HL-60 (cell line): Measurements from ENCODE around the gene UTS2B.

Experiments used
- DNase-seq, 2 experiments: peaks; one replicate each; pipeline ENCODE4 v3.0.0-alpha.2; 2010 to 2020; ENCODE audit warnings: low read depth in 1 of 2, low spot score in 1 of 2
- H3K27ac ChIP-seq: fragments of 250-450 bp; sonication (Bioruptor Pico); replicated peaks from 2 replicates; pipeline ENCODE4 v1.5.1; 2020; ENCODE audit warnings: mild to moderate bottlenecking, moderate library complexity
- H3K27me3 ChIP-seq: fragments of 250-450 bp; sonication (Bioruptor Pico); 2 replicates; pipeline ENCODE4 v1.5.1; 2021; ENCODE audit warnings: mild to moderate bottlenecking, moderate library complexity; ENCODE audit not compliant: insufficient read depth, poor library complexity, severe bottlenecking
- H3K4me3 ChIP-seq: replicated peaks from 2 replicates; pipeline ENCODE4 v1.5.1; 2011; ENCODE audit warnings: mild to moderate bottlenecking, control low read depth, low read length; ENCODE audit not compliant: insufficient read depth
- CTCF ChIP-seq: IDR thresholded peaks from one replicate; pipeline ENCODE4 v1.5.1; 2011; ENCODE audit warnings: low read length, control low read depth, inconsistent platforms; ENCODE audit not compliant: insufficient read depth
- GABPA ChIP-seq: IDR thresholded peaks from 2 replicates; pipeline ENCODE4 v1.6.1; 2012; ENCODE audit warnings: low read depth
- POLR2AphosphoS5 ChIP-seq: IDR thresholded peaks from 2 replicates; pipeline ENCODE4 v1.6.1; 2012; ENCODE audit warnings: low read depth
- REST ChIP-seq: IDR thresholded peaks from 2 replicates; pipeline ENCODE4 v1.6.1; 2012; ENCODE audit warnings: low read depth; ENCODE audit not compliant: insufficient replicate concordance
- SPI1 ChIP-seq: IDR thresholded peaks from 2 replicates; pipeline ENCODE4 v1.6.1; 2012; ENCODE audit warnings: low read depth, mild to moderate bottlenecking, borderline replicate concordance

UTS2B gene

GRCh38 chr3:191362037-191362436 is 31.7 kb upstream of the UTS2B start:
- no peak overlapping the region for H3K4me3 ChIP-seq
- DNase-seq: no peak
- H3K27me3 ChIP-seq: no peaks in the 10 kb centered on the region
- no peak for TF ChIP-seq POLR2AphosphoS5
- TF ChIP-seq REST: no peak
- TF ChIP-seq CTCF: no peak
- TF ChIP-seq GABPA: no peak
- no peak for TF ChIP-seq SPI1
- H3K27ac ChIP-seq: no peak overlapping the region

- Histone ChIP-seq H3K4me3 (no peak overlapping the region), H3K27me3 (no peaks in the 10 kb centered on the region), H3K27ac (no peak overlapping the region)
- DNase-seq: no peak
- TF ChIP-seq CTCF (no peak), SPI1 (no peak), GABPA (no peak), REST (no peak), POLR2AphosphoS5 (no peak)
These were observed 31.1 kb upstream of the UTS2B start for GRCh38 chr3:191361456-191361855.

GRCh38 chr3:191360620-191361019 is 30.3 kb upstream of the UTS2B start:
- H3K27me3 ChIP-seq: no peaks in the 10 kb centered on the region
- TF ChIP-seq REST (no peak), SPI1 (no peak), CTCF (no peak), GABPA (no peak), POLR2AphosphoS5 (no peak)
- DNase-seq: no peak
- no peak overlapping the region for H3K27ac ChIP-seq
- no peak overlapping the region for H3K4me3 ChIP-seq
